ENCODE measurements around the gene EHF. TPM values are rescaled to one million over a fixed set of nuclear protein-coding genes. Genes with fewer than 3 reads are reported as not detected.

The EHF gene
- not detected in 2 replicates for total RNA-seq

GRCh38 chr11:34620820-34621792 is at the start of gene EHF:
Gene EHF (plus strand): TSS chr11:34621093. CDS start chr11:34642631, 21,538 bp downstream.

Other genes with a start within 250 kb of the EHF start
- 68.6 and 80.1 TPM in 2 replicates for gene CAT, start 182.2 kb upstream of the EHF start, total RNA-seq
- not detected in 2 replicates for gene ELF5, start 107.3 kb upstream of the EHF start, total RNA-seq